Measurements from ENCODE around the gene TSTD2.
A peak's percentile ranks its signal among the peaks of the same experiment; 100 is the strongest.

Gene TSTD2

DNA sequence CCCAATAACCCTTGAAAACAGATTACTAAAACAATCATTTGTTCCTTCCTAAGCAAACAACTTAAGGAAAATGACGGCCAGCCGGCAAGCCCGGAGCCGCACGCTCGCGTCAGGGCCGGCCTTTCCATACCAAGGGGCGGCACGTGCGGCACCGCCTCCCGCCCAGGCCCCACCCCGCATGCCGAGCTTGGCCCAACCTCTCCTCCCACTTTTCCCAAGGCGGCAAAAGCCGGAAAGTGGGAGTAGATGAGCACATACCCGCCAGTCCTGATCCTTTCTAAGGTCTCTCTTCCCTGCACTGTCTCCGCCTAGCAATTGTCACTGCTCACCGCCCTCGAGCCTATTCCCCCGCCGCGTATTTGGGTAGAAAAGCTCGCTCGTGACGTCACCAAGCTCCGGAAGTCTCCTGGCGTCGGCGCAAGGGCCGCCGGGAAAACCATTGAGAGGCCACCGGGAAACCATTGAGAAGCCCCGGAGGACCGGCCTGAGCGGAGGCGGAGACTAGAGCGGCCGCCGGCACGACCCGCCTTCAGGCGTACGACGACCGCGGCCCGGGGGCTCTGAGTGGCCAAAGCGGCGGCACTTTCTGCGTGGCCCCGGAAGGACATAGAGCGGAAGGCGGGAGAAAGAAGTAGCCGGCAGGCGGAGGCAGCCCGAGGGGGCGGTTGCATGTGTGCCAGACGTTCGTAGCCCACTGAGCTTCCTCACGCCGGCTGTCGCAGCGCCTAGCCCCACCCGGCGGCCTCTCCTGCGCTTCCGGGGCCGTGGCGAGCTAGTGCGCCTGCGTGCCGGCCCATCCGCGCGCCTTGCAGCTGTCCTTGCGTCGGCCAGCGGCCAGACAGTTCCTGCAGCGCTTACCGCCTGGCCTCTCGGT lies at the start of gene TSTD2, which contains the start of gene NCBP1:
TSS of gene TSTD2 (minus strand) at position 384 of the 874 bp plus-strand sequence. CDS start 5,806 bp downstream, outside the sequence.
TSS of gene NCBP1 (plus strand) at position 837 of the 874 bp plus-strand sequence. CDS start 61 bp downstream, outside the sequence.
- peak; percentile 98 for DNase-seq (ENCODE audit: low spot score)

DNA sequence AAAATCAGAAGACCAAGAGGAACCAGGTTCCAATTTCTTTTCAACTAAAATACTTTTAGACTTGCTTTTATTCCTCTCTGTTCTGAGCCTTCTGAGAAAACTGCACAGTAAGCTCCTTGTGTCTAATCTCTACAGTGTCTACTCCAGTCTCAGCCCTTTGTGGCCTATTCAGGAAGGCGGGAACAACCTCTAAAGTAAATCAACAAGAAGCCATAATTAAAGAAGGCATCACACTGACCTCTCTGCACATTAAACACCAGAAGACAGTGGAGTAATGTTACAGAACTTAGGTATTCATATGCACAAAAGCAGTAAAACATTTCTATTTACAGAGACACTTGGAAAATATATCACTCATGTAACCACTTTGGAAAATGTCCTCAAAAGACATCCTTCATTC lies 49.1 kb upstream of the TSTD2 start:
- no peak for DNase-seq (ENCODE audit: low spot score)

- DNase-seq (ENCODE audit: low spot score), result no peak
These were observed 42.5 kb upstream of the TSTD2 start for GRCh38 chr9:97675655-97676054.

DNA sequence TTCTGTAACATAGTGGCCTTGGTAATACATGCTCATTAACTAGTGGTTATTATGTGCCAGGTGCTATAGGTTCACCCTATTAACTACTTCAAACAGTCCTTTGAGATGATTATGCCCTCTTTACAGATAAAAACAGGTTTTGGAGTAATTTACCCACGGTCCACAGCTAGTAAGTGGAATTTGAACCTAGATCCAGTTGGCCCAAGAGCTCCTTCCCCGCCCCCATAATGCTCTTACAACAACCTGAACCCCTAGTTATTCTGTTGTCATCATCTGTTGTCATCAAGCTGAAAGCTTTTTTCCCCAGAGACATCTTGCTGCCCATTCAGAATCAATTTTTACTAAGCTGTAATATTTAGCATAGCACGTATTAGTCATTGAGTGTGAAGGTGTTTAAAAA lies 40.8 kb upstream of the TSTD2 start:
- no peak for DNase-seq (ENCODE audit: low spot score)

DNA sequence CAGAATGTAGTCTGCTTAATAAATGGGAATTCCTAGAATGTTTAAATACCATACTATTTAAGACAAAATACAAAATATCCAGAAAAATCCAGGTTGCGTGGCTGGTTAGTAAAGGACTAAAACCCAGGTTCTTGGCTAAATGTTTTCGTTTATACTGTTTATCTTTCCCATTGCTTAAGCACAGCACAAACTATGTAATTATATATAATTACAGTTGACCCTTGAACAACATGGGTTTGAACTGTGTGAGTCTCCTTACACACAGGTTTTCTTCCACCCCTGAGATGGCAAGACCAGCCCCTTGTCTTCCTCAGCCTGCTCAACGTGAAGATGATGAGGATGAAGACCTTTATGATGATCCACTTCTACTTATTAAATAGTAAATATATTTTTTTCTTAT lies 39.2 kb upstream of the TSTD2 start:
- DNase-seq (ENCODE audit: low spot score), result no peak

- no peak for DNase-seq (ENCODE audit: low spot score)
These were observed 37.4 kb upstream of the TSTD2 start for GRCh38 chr9:97670586-97670985.

GRCh38 chr9:97668485-97668884 lies 35.3 kb upstream of the TSTD2 start:
- DNase-seq (ENCODE audit: low spot score), result no peak

DNA sequence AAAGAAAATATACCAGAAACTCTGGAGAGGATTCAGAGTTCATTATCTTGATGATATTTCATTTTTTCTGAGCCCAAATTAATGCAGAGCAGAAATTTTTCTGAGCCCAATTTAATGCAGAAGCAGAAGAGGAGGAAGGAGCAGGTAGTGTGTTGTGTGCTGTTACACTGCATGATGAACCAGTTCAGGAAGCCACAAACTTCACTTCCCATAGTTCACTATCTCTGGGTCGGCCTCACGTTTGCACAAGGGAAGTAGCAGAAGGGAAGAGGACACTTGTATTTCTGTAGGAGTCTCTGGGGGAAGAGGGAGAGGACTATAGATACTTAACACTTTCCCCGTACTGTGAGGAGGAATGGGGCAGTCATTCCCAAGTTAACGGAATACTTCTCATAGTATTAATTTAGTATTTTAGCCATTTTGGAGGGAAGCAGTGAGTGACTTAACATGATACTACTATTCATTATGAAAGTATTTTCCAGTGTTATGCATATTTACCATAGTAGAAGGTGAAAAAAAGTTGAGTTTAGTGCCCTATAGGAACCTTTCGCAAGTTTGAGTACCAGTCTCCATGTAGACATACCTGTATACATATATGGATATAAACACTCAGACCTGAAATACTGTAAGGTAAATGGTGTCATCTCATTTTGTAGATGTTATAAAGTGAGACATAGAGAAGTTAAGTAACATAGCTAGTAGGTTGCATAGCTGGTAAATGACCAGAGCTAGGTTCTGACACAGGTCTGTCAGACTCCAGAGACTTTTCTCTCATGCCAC lies 33.9 kb upstream of the TSTD2 start:
- peak; percentile 40 for DNase-seq (ENCODE audit: low spot score)

- DNase-seq (ENCODE audit: low spot score), result no peak
These were observed 32.6 kb upstream of the TSTD2 start for GRCh38 chr9:97665742-97666141.

DNA sequence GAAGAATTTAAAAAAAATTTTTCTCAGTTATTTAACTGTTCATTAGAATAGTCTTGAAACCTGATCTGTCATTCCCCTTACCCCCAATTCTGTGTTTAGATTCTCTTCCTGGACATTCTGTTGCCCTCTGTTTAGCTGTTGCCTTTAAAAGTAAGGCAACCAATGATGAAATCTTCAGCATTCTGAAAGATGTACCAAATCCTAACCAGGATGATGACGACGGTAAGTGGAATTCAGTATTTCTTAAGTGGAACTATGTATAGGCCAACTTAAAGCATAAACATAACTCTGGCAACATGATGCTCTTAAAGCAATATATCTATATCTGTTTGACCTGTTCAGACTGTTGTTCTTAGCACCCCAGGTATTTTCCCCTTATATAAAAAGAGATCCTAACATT lies 27.7 kb upstream of the TSTD2 start:
- no peak for DNase-seq (ENCODE audit: low spot score)

- peak; percentile 14 for DNase-seq (ENCODE audit: low spot score)
These were observed 27.2 kb upstream of the TSTD2 start for GRCh38 chr9:97660340-97660739.

DNA sequence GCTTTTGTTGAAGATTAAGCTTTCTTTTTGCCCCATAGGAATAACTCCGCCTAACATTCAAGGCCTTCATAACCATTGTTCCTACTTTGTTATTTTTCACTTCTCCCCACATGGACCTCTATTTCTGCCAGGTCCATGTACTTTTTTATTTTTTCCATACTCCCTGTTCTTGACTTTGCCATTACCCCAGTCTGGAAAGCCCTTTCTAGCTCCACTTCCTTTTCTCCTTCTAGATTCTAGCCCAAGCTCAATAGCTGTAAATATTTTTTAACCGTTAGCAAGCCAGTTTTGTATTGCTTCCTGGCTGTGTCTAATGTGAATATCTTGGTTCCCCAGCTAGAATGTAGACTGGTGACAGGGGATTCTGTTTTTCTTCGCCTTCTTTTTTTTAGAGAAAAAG lies 26.6 kb upstream of the TSTD2 start:
- no peak for DNase-seq (ENCODE audit: low spot score)

- no peak for DNase-seq (ENCODE audit: low spot score)
These were observed 25.5 kb upstream of the TSTD2 start for GRCh38 chr9:97658707-97659106.

GRCh38 chr9:97651646-97652045 lies 18.5 kb upstream of the TSTD2 start:
- DNase-seq (ENCODE audit: low spot score), result no peak

- no peak for DNase-seq (ENCODE audit: low spot score)
These were observed 14.8 kb upstream of the TSTD2 start for GRCh38 chr9:97647996-97648395.

GRCh38 chr9:97645720-97646119 lies 12.6 kb upstream of the TSTD2 start:
- DNase-seq (ENCODE audit: low spot score), result no peak

DNA sequence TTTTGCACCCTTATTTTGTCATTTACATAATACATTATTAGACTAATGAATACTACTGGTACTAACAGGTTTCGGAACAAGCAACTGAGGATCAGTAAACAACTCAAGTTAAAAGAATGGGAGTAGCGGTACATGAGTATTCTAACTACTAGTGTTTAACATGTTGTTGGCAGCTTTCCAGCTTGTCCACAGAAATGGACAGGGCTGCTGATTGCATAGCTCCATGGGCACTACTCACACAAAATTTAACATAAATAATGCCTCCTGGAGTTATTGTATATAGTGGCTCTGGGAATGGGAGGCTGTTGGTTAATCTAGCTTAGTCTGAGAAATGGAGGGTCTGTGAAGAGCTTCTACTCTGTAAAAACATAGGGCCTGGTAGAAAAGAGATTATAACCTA lies 7.2 kb upstream of the TSTD2 start:
- no peak for DNase-seq (ENCODE audit: low spot score)

GRCh38 chr9:97638666-97639065 lies 5.5 kb upstream of the TSTD2 start:
- no peak for DNase-seq (ENCODE audit: low spot score)

GRCh38 chr9:97636903-97637302 lies 3.7 kb upstream of the TSTD2 start:
- no peak for DNase-seq (ENCODE audit: low spot score)

- no peak for DNase-seq (ENCODE audit: low spot score)
These were observed 1.9 kb upstream of the TSTD2 start for GRCh38 chr9:97635026-97635425.

- no peak for DNase-seq (ENCODE audit: low spot score)
These were observed 807 bp upstream of the TSTD2 start for GRCh38 chr9:97633859-97634490.

GRCh38 chr9:97632248-97632984 lies 752 bp downstream of the TSTD2 start:
- no peak for DNase-seq (ENCODE audit: low spot score)

Data from Ammon's horn (tissue), 1 donor.